ENCODE measurements around the gene ANKRD13D. TPM values are rescaled to one million over a fixed set of nuclear protein-coding genes. Genes with fewer than 3 reads are reported as not detected.

ANKRD13D gene
- total and polyA plus RNA-seq, 7 donors: 4.1 to 8.6 (median 7.0) TPM

DNA sequence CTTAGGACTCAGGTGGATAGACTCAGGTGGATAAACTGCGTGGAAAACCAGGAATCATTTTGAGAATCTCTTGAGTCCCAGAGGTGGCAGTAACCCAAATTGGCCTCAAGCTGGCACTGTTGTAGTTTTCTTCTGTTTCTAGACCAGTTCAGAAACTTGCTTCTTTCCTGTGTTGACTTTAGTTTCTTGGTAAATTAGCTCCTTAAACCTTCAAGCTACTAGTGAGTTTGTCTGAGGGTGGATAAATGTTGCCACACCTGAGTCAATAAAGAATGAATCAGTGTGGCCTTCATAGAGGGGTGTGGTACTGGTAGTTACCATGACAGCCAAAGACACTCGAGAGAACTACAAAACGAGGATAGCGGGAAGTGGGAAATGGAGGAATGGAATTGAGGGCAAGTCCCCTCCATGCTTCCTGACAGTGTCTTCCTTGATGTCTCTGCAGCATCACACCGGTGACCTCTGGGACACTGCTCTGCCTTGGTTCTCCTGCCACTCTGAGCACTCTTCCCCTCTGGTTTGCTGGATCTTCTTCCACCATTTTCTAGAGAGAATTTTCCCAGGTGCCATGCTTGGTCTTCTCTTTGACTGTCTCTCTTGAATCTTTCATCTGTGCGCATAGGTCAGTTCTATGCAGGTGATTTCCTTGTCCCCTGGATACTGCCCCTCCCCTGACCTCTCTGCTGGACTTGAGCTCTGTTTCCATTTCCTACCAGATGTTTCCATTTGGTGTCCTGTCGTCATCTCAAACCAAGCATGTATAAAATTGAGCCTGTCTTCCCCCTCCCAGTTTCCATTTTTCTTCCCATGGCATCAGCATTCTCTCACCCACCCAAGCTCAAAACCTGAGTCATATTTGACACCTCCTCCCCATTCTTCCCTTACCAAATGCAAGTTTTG is 57.1 kb downstream of the ANKRD13D start:
- ATAC-seq (no peak), DNase-seq (no peak)
- Histone ChIP-seq H3K27me3 (ENCODE audit: insufficient read depth in 3 of 3, low read length in 2 of 3) (no peaks in the 10 kb centered on the region), H3K4me3 (no peak overlapping the region), H3K36me3 (ENCODE audit: insufficient read depth in 1 of 2, low read depth in 1 of 2) (no peaks in the 10 kb centered on the region), H3K4me1 (peaks cover 9% of the 10 kb centered on the region), H3K27ac (no peak overlapping the region), H3K9me3 (no peaks in the 10 kb centered on the region)
- TF ChIP-seq, protein P1, sequence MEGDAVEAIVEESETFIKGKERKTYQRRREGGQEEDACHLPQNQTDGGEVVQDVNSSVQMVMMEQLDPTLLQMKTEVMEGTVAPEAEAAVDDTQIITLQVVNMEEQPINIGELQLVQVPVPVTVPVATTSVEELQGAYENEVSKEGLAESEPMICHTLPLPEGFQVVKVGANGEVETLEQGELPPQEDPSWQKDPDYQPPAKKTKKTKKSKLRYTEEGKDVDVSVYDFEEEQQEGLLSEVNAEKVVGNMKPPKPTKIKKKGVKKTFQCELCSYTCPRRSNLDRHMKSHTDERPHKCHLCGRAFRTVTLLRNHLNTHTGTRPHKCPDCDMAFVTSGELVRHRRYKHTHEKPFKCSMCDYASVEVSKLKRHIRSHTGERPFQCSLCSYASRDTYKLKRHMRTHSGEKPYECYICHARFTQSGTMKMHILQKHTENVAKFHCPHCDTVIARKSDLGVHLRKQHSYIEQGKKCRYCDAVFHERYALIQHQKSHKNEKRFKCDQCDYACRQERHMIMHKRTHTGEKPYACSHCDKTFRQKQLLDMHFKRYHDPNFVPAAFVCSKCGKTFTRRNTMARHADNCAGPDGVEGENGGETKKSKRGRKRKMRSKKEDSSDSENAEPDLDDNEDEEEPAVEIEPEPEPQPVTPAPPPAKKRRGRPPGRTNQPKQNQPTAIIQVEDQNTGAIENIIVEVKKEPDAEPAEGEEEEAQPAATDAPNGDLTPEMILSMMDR (IDR thresholded peaks at IDR 0.05): peak; percentile 37
- intact Hi-C loops (cut with DNase I): no loop called here
- 70 to 76% (median 71%) methylated on average over 7 of the region's 7 CpGs for WGBS, 3 donors

GRCh38 chr11:67347964-67348749 is 59.1 kb downstream of the ANKRD13D start:
- H3K27me3 ChIP-seq (ENCODE audit: insufficient read depth in 3 of 3, low read length in 2 of 3): no peaks in the 10 kb centered on the region
- peaks cover 21% of the 10 kb centered on the region for H3K4me1 ChIP-seq
- H3K36me3 ChIP-seq (ENCODE audit: insufficient read depth in 1 of 2, low read depth in 1 of 2): no peaks in the 10 kb centered on the region
- no peak for ATAC-seq
- TF ChIP-seq, protein P1 (IDR thresholded peaks at IDR 0.05): no peak
- no peak overlapping the region for H3K4me3 ChIP-seq
- no peak overlapping the region for H3K27ac ChIP-seq
- no peaks in the 10 kb centered on the region for H3K9me3 ChIP-seq
- intact Hi-C loops (cut with DNase I): no loop called here
- no peak for DNase-seq
- 83 to 87% (median 83%) methylated on average over 11 of the region's 11 CpGs for WGBS, 3 donors

DNA sequence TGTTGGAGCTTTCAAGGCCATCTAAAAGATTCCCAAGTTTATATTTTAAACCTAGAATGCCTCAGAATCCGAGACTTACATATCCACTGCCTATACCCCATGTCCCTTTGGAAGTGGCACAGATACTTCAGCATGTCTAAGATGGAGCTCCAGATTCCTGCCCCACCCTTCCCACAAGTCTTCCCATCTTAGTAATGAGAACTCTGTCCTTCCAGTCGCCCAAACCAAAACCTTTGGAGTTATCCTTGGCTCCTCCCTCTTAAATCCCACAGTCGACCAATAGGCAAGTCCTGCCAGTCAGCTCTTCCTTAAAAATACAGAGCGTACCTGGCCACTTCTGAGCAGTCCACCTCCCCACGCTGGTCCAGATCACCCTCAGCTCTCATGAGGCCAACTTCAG is 59.9 kb downstream of the ANKRD13D start:
- TF ChIP-seq, protein P1 (IDR thresholded peaks at IDR 0.05): no peak
- DNase-seq (no peak), ATAC-seq (no peak)
- 68 to 77% (median 75%) methylated on average over 5 of the region's 5 CpGs for WGBS, 3 donors
- Histone ChIP-seq H3K36me3 (ENCODE audit: insufficient read depth in 1 of 2, low read depth in 1 of 2) (no peaks in the 10 kb centered on the region), H3K9me3 (no peaks in the 10 kb centered on the region), H3K27me3 (ENCODE audit: insufficient read depth in 3 of 3, low read length in 2 of 3) (no peaks in the 10 kb centered on the region), H3K4me3 (no peak overlapping the region), H3K27ac (no peak overlapping the region), H3K4me1 (peaks cover 23% of the 10 kb centered on the region)
- intact Hi-C loops (cut with DNase I): no loop called here

GRCh38 chr11:67349457-67349856 is 60.4 kb downstream of the ANKRD13D start:
- intact Hi-C loops (cut with DNase I): no loop called here
- no peak overlapping the region for H3K27ac ChIP-seq
- WGBS, 3 donors: 76 to 85% (median 81%) methylated on average over 2 of the region's 2 CpGs

More at GRCh38 chr11:67349457-67349856, 60.4 kb downstream of the ANKRD13D start:
- TF ChIP-seq, protein P1 (IDR thresholded peaks at IDR 0.05): no peak
- ATAC-seq (no peak), DNase-seq (no peak)
- Histone ChIP-seq H3K36me3 (ENCODE audit: insufficient read depth in 1 of 2, low read depth in 1 of 2) (no peaks in the 10 kb centered on the region), H3K4me1 (peaks cover 27% of the 10 kb centered on the region), H3K9me3 (no peaks in the 10 kb centered on the region), H3K27me3 (ENCODE audit: insufficient read depth in 3 of 3, low read length in 2 of 3) (no peaks in the 10 kb centered on the region), H3K4me3 (no peak overlapping the region)
